Gastrocnemius medialis (tissue), 4 donors: ENCODE measurements around the gene CHAF1A.

ENCODE experiments used
- POLR2A ChIP-seq, 2 donors: fragments of 450-650 bp; IDR thresholded peaks; one replicate each; pipeline ENCODE4 v1.6.1; 2017; ENCODE audit warnings: antibody characterized with exemption in 2 of 2, mild to moderate bottlenecking in 2 of 2, moderate library complexity in 2 of 2
- TF ChIP-seq, protein P1 (sequence below), 5 experiments: fragments of 450-650 bp in 3 of 5; fragments of 200-600 bp in 2 of 5; sonication (generic) in 2 of 5; IDR thresholded peaks in 4 of 5; conservative IDR thresholded peaks in 1 of 5; 1 replicate in 4 of 5; 2 replicates in 1 of 5; pipeline ENCODE4 v1.5.1; 2016 to 2019; ENCODE audit warnings: antibody characterized with exemption in 5 of 5, mild to moderate bottlenecking in 3 of 5, moderate library complexity in 3 of 5

DNA sequence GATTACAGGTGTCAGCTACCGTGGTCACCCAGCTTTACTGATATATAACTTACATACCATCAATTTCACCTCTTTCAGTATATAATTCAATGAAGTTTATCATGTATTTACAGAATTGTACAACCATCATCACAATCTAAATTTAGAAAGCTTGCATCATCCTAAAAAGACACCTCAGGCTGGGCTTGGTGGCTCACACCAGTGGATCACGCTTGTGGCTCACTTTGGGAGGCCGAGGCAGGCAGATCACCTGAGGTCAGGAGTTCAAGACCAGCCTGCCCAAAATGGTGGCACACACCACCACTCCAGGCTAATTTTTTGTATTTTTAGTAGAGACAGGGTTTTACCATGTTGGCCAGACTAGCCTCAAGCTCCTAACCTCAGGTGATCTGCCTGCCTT lies 65.4 kb downstream of the CHAF1A start:
- TF ChIP-seq, protein P1, sequence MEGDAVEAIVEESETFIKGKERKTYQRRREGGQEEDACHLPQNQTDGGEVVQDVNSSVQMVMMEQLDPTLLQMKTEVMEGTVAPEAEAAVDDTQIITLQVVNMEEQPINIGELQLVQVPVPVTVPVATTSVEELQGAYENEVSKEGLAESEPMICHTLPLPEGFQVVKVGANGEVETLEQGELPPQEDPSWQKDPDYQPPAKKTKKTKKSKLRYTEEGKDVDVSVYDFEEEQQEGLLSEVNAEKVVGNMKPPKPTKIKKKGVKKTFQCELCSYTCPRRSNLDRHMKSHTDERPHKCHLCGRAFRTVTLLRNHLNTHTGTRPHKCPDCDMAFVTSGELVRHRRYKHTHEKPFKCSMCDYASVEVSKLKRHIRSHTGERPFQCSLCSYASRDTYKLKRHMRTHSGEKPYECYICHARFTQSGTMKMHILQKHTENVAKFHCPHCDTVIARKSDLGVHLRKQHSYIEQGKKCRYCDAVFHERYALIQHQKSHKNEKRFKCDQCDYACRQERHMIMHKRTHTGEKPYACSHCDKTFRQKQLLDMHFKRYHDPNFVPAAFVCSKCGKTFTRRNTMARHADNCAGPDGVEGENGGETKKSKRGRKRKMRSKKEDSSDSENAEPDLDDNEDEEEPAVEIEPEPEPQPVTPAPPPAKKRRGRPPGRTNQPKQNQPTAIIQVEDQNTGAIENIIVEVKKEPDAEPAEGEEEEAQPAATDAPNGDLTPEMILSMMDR (IDR thresholded peaks at IDR 0.05 in 4 of 5, conservative IDR thresholded peaks at IDR 0.05 in 1 of 5) = no peak
- no peak for TF ChIP-seq POLR2A (IDR thresholded peaks at IDR 0.05)
